Caco-2 (cell line): ENCODE results near the gene MEMO1. TPM values are rescaled to one million over a fixed set of nuclear protein-coding genes. Genes with fewer than 3 reads are reported as not detected.

ENCODE experiments used
- BruUV-seq: library from RNA; stranded (reverse); fragments of 400-500 nt; replicated peaks from 2 replicates; lab custom pipeline; 2021; lab: Mats Ljungman, UMichigan
- CTCF ChIA-PET: fragments of 300-600 bp; sonication (Branson Sonifier 250); formaldehyde crosslinking; loops from one replicate; lab custom pipeline; 2022; ENCODE audit warnings: antibody characterized with exemption; lab: Charles Lee
- POLR2A ChIA-PET: fragments of 300-600 bp; sonication (Branson Sonifier 250); formaldehyde crosslinking; loops from one replicate; lab custom pipeline; 2022; ENCODE audit warnings: antibody characterized with exemption; lab: Charles Lee
- DNase-seq, 2 experiments: peaks; one replicate each; pipeline versions ENCODE4 v3.0.0 to v3.0.0-alpha.2; 2020 to 2022
- H3K27me3 ChIP-seq: replicated peaks from 2 replicates; pipeline ENCODE4 v1.6.0; 2011; ENCODE audit warnings: low read length; ENCODE audit not compliant: control insufficient read depth, insufficient read depth
- H3K36me3 ChIP-seq: 2 replicates; pipeline ENCODE4 v1.5.1; 2011; ENCODE audit warnings: low read length; ENCODE audit not compliant: control insufficient read depth, insufficient read depth
- H3K4me1 ChIP-seq: fragments of 250-450 bp; sonication (Bioruptor Pico); 2 replicates; pipeline ENCODE4 v1.5.1; 2020; ENCODE audit warnings: mild to moderate bottlenecking
- H3K4me3 ChIP-seq: 2 replicates; pipeline ENCODE4 v1.5.1; 2011; ENCODE audit warnings: low read depth, mild to moderate bottlenecking, control low read depth, low read length
- H3K9me3 ChIP-seq: fragments of 250-450 bp; sonication (Bioruptor Pico); 2 replicates; pipeline ENCODE4 v1.5.1; 2020; ENCODE audit warnings: mild to moderate bottlenecking, moderate library complexity
- H3K27ac Mint-ChIP-seq: one replicate; pipeline ENCODE4 v1.8.0; 2022; ENCODE audit warnings: mixed read lengths; ENCODE audit not compliant: unreplicated experiment
- H3K27me3 Mint-ChIP-seq: one replicate; pipeline ENCODE4 v1.8.0; 2022; ENCODE audit warnings: mixed read lengths; ENCODE audit not compliant: insufficient read depth, unreplicated experiment
- H3K36me3 Mint-ChIP-seq: one replicate; pipeline ENCODE4 v1.8.0; 2022; ENCODE audit warnings: mild to moderate bottlenecking, mixed read lengths; ENCODE audit not compliant: insufficient read depth, unreplicated experiment
- H3K4me1 Mint-ChIP-seq: one replicate; pipeline ENCODE4 v1.8.0; 2022; ENCODE audit warnings: low read depth, mixed read lengths; ENCODE audit not compliant: unreplicated experiment
- H3K4me3 Mint-ChIP-seq: one replicate; pipeline ENCODE4 v1.8.0; 2022; ENCODE audit warnings: mild to moderate bottlenecking, moderate library complexity, mixed read lengths; ENCODE audit not compliant: unreplicated experiment
- H3K9me3 Mint-ChIP-seq: one replicate; pipeline ENCODE4 v1.8.0; 2022; ENCODE audit warnings: mixed read lengths; ENCODE audit not compliant: unreplicated experiment
- intact Hi-C: fragments of 100-400 bp; cut with micrococcal nuclease; formaldehyde crosslinking; loops from one replicate; pipeline ENCODE4 v1.10.0; 2022; ENCODE audit not compliant: unreplicated experiment
- total RNA-seq: library from RNA; stranded (reverse); gene quantifications from 2 replicates; pipeline ENCODE4 v1.2.3, GENCODE V29; 2022
- TF ChIP-seq, protein P1 (sequence below), 2 experiments: fragments of 200-600 bp in 1 of 2; IDR thresholded peaks; 1 replicate in 1 of 2; 2 replicates in 1 of 2; pipeline versions ENCODE4 v1.5.1 to v1.8.0; 2011 to 2022; ENCODE audit warnings: antibody characterized with exemption in 1 of 2, control low read depth in 1 of 2, inconsistent platforms in 1 of 2, low read depth in 1 of 2, low read length in 1 of 2, mild to moderate bottlenecking in 1 of 2, moderate library complexity in 1 of 2; ENCODE audit not compliant: insufficient read depth in 1 of 2, severe bottlenecking in 1 of 2, unreplicated experiment in 1 of 2

The MEMO1 gene
- total RNA-seq, 1 experiment from 2014 or later = 79.0 TPM

DNA sequence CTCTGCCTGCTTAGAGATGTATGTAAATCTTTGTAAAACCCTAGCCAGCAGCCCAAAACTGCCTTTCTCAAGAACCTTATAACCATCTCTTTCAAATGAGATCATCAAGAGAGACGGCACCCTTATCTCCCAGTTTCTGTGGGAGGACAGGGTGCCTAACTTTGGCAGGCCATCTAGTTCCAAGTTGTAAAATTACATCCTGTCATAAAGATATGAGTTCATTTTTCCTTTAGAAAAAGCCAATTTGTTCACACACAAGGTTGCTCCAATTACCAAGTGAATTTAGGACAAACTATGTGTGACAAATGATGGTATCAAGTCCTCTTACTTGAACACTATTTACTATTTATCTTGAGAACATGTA, 65.3 kb downstream of the MEMO1 start:
- Histone ChIP-seq H3K9me3 (no peaks in the 10 kb centered on the region), H3K4me1 (peaks cover 53% of the 10 kb centered on the region), H3K4me3 (no peak overlapping the region), H3K36me3 (peaks cover 2% of the 10 kb centered on the region; the same call in 1 of the 2 replicates), H3K27me3 (no peaks in the 10 kb centered on the region)
- peak overlapping the region; percentile 66 for H3K27ac Mint-ChIP-seq
- ChIA-PET CTCF (no interaction called here), POLR2A (no interaction called here)
- H3K36me3 Mint-ChIP-seq = no peaks in the 10 kb centered on the region
- no peaks in the 10 kb centered on the region for H3K27me3 Mint-ChIP-seq
- BruUV-seq = no TSS peak
- intact Hi-C loops = loop anchor here (5.0 kb wide), 1 partner anchor 37 kb away; no protein-coding TSS in a partner anchor
- no peak overlapping the region for H3K4me3 Mint-ChIP-seq
- H3K9me3 Mint-ChIP-seq = no peaks in the 10 kb centered on the region
- H3K4me1 Mint-ChIP-seq = peaks cover 47% of the 10 kb centered on the region
- TF ChIP-seq, protein P1, sequence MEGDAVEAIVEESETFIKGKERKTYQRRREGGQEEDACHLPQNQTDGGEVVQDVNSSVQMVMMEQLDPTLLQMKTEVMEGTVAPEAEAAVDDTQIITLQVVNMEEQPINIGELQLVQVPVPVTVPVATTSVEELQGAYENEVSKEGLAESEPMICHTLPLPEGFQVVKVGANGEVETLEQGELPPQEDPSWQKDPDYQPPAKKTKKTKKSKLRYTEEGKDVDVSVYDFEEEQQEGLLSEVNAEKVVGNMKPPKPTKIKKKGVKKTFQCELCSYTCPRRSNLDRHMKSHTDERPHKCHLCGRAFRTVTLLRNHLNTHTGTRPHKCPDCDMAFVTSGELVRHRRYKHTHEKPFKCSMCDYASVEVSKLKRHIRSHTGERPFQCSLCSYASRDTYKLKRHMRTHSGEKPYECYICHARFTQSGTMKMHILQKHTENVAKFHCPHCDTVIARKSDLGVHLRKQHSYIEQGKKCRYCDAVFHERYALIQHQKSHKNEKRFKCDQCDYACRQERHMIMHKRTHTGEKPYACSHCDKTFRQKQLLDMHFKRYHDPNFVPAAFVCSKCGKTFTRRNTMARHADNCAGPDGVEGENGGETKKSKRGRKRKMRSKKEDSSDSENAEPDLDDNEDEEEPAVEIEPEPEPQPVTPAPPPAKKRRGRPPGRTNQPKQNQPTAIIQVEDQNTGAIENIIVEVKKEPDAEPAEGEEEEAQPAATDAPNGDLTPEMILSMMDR (IDR thresholded peaks at IDR 0.05; ENCODE audit: insufficient read depth in 1 of 2, low read depth in 1 of 2, low read length in 1 of 2, severe bottlenecking in 1 of 2, unreplicated experiment in 1 of 2) = no peak
- DNase-seq = peak in 1 of 2 experiments; percentile 23

DNA sequence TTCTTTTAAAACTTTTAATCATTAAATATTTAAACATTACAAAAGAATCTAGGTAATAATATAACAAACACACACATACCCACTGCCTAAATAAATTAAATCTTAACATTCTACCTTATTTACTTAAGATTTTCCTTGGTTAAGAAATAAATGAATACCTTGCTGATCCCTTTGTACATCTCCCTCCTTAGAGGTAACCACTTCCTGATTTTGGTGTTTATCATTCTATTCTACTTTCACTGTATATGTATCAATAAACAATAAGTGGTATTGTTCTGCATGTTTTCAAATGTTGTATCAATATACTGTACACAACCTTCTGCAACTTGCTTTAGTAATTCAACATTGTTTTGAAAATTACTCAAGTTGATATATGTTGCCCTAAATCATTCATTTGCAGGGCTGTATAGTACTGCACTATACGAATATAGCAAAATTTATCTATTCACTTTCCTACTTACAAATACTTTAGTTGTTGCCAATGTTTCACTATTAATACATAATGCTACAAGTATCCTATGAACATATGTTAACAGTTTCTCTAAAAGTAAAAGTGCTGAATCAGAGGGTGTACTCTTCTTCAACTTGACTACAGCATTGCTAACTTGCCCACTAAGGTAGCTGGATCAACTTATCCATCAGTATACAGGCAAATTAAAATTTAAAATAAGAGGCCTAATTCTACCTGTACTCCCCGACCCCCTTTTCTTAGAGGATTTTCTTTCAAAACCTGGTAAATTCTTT, 65.8 kb downstream of the MEMO1 start:
- H3K36me3 Mint-ChIP-seq = no peaks in the 10 kb centered on the region
- peaks cover 47% of the 10 kb centered on the region for H3K4me1 Mint-ChIP-seq
- intact Hi-C loops = loop anchor here (5.0 kb wide), 1 partner anchor 37 kb away; no protein-coding TSS in a partner anchor
- Histone ChIP-seq H3K4me3 (no peak overlapping the region), H3K36me3 (peaks cover 2% of the 10 kb centered on the region; the same call in 1 of the 2 replicates), H3K4me1 (peaks cover 53% of the 10 kb centered on the region), H3K27me3 (no peaks in the 10 kb centered on the region), H3K9me3 (no peaks in the 10 kb centered on the region)
- H3K27ac Mint-ChIP-seq = peak overlapping the region; percentile 66
- no TSS peak for BruUV-seq
- no peak overlapping the region for H3K4me3 Mint-ChIP-seq
- DNase-seq = no peak
- no peaks in the 10 kb centered on the region for H3K9me3 Mint-ChIP-seq
- H3K27me3 Mint-ChIP-seq = no peaks in the 10 kb centered on the region
- ChIA-PET CTCF (no interaction called here), POLR2A (no interaction called here)
- TF ChIP-seq, protein P1 (IDR thresholded peaks at IDR 0.05; ENCODE audit: insufficient read depth in 1 of 2, low read depth in 1 of 2, low read length in 1 of 2, severe bottlenecking in 1 of 2, unreplicated experiment in 1 of 2) = no peak

DNA sequence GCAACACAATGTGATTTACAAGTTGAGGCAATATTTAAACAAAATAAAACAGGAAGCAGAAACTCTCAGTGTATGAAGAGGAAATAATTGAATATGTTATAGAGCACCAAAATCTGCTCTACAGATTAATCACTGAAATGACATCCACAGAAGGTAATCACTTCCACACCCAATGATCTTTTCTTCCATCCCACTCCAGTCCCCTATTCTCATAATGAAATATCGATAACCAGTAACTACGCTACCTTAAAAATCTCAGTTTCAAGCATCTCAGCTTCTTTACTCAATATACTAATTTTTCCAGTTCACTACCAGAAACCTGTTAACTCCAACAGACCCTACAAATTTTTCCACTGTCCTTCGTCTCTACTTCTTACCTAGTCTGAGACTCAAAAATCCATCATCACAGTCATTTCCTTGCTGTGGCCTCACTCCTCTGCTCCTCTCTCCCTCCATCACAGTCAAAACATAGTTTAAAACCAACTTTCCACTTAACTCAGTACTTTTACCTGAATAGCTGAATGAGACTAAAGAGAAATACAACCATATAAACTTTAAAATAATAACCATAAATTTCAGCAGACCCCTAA, 67.1 kb downstream of the MEMO1 start:
- Mint-ChIP-seq H3K4me1 (peaks cover 38% of the 10 kb centered on the region), H3K36me3 (no peaks in the 10 kb centered on the region), H3K27me3 (no peaks in the 10 kb centered on the region), H3K9me3 (no peaks in the 10 kb centered on the region), H3K27ac (peak overlapping the region; percentile 24), H3K4me3 (no peak overlapping the region)
- H3K9me3 ChIP-seq = no peaks in the 10 kb centered on the region
- TF ChIP-seq, protein P1 (IDR thresholded peaks at IDR 0.05; ENCODE audit: insufficient read depth in 1 of 2, low read depth in 1 of 2, low read length in 1 of 2, severe bottlenecking in 1 of 2, unreplicated experiment in 1 of 2) = no peak
- H3K36me3 ChIP-seq = peaks cover 2% of the 10 kb centered on the region; the same call in 1 of the 2 replicates
- no TSS peak for BruUV-seq
- no peaks in the 10 kb centered on the region for H3K27me3 ChIP-seq
- POLR2A ChIA-PET = no interaction called here
- H3K4me1 ChIP-seq = peaks cover 48% of the 10 kb centered on the region
- no peak overlapping the region for H3K4me3 ChIP-seq
- intact Hi-C loops = no loop called here
- DNase-seq = no peak
- CTCF ChIA-PET = no interaction called here
